ENCODE measurements around the gene NTN4.
A peak's percentile ranks its signal among the peaks of the same experiment; 100 is the strongest.
"Not testable (repeated sequence)": the region's sequence is repeated elsewhere in the genome, so short reads cannot be mapped to it uniquely, and the experiment has no call there.

The NTN4 gene

GRCh38 chr12:95755261-95755865 lies 35.2 kb downstream of the NTN4 start:
- no peak for DNase-seq (ENCODE audit: low spot score)

- DNase-seq (ENCODE audit: low spot score): not testable (repeated sequence)
These were observed 44.5 kb downstream of the NTN4 start for GRCh38 chr12:95746062-95746461.

GRCh38 chr12:95742586-95742985 lies 48.0 kb downstream of the NTN4 start:
- peak; percentile 85 for DNase-seq (ENCODE audit: low spot score)

GRCh38 chr12:95741635-95742034 lies 48.9 kb downstream of the NTN4 start:
- DNase-seq (ENCODE audit: low spot score): no peak

- no peak for DNase-seq (ENCODE audit: low spot score)
These were observed 49.8 kb downstream of the NTN4 start for GRCh38 chr12:95740751-95741150.

- peak; percentile 74 for DNase-seq (ENCODE audit: low spot score)
These were observed 50.8 kb downstream of the NTN4 start for GRCh38 chr12:95739561-95740313.

GRCh38 chr12:95738024-95738611 lies 52.4 kb downstream of the NTN4 start:
- no peak for DNase-seq (ENCODE audit: low spot score)

GRCh38 chr12:95736631-95737030 lies 53.9 kb downstream of the NTN4 start:
- DNase-seq (ENCODE audit: low spot score): no peak

- DNase-seq (ENCODE audit: low spot score): not testable (repeated sequence)
These were observed 54.8 kb downstream of the NTN4 start for GRCh38 chr12:95735728-95736127.

- no peak for DNase-seq (ENCODE audit: low spot score)
These were observed 57.3 kb downstream of the NTN4 start for GRCh38 chr12:95733141-95733825.

GRCh38 chr12:95731519-95731958 lies 59.0 kb downstream of the NTN4 start:
- DNase-seq (ENCODE audit: low spot score): no peak

- DNase-seq (ENCODE audit: low spot score): no peak
These were observed 60.1 kb downstream of the NTN4 start for GRCh38 chr12:95730457-95730856.

- no peak for DNase-seq (ENCODE audit: low spot score)
These were observed 63.7 kb downstream of the NTN4 start for GRCh38 chr12:95726903-95727302.

GRCh38 chr12:95724767-95725166 lies 65.8 kb downstream of the NTN4 start:
- no peak for DNase-seq (ENCODE audit: low spot score)

GRCh38 chr12:95723693-95724384 lies 66.7 kb downstream of the NTN4 start:
- no peak for DNase-seq (ENCODE audit: low spot score)

GRCh38 chr12:95721320-95721719 lies 69.2 kb downstream of the NTN4 start:
- no peak for DNase-seq (ENCODE audit: low spot score)

GRCh38 chr12:95720146-95720545 lies 70.4 kb downstream of the NTN4 start:
- DNase-seq (ENCODE audit: low spot score): no peak

GRCh38 chr12:95718772-95719171 lies 71.8 kb downstream of the NTN4 start:
- no peak for DNase-seq (ENCODE audit: low spot score)

GRCh38 chr12:95718006-95718431 lies 72.5 kb downstream of the NTN4 start:
- DNase-seq (ENCODE audit: low spot score): no peak

- DNase-seq (ENCODE audit: low spot score): no peak
These were observed 73.1 kb downstream of the NTN4 start for GRCh38 chr12:95717316-95717928.

- no peak for DNase-seq (ENCODE audit: low spot score)
These were observed 75.4 kb downstream of the NTN4 start for GRCh38 chr12:95715177-95715576.

GRCh38 chr12:95712269-95712668 lies 78.3 kb downstream of the NTN4 start:
- no peak for DNase-seq (ENCODE audit: low spot score)
